ENCODE data around the gene PTH2R. TPM values are rescaled to one million over a fixed set of nuclear protein-coding genes. Genes with fewer than 3 reads are reported as not detected.

Gene PTH2R
- total RNA-seq, 4 donors from 2014 or later, result not detected

GRCh38 chr2:208542465-208543041, 136.0 kb downstream of the PTH2R start:
- H3K4me3 ChIP-seq, result no peak overlapping the region
- H3K27me3 ChIP-seq, result no peaks in the 10 kb centered on the region
- no peaks in the 10 kb centered on the region for H3K9me3 ChIP-seq
- TF ChIP-seq CTCF (IDR thresholded peaks at IDR 0.05) (no peak), EP300 (IDR thresholded peaks at IDR 0.05; ENCODE audit: low read depth) (no peak), POLR2A (IDR thresholded peaks at IDR 0.05) (no peak), POLR2AphosphoS5 (IDR thresholded peaks at IDR 0.05) (no peak)
- no peak for DNase-seq
- no peak overlapping the region for H3K27ac ChIP-seq
- H3K36me3 ChIP-seq, result no peaks in the 10 kb centered on the region
- H3K4me1 ChIP-seq, result peaks cover 0 to 22% (median 9%) of the 10 kb centered on the region in 4 donors
- WGBS, 2 donors (ENCODE audit: low coverage in 1 of 2), result 74% methylated on average over 1 of the region's 1 CpG; no CpG with 5 or more reads in 1 of the 2 donors
- intact Hi-C loops (cut with DNase I; ENCODE audit: low total_unique reads) (no loop called here), in situ Hi-C loops (cut with MboI; ENCODE audit: low pct_ligation_motif_present in 1 of 4, low pct_unique_long_range_greater_than_20kb in 1 of 4, low sequenced_read_pairs in 3 of 4) (no loop called here)

Other genes with a start within 250 kb of the PTH2R start
- gene CRYGA, start 243.2 kb upstream of the PTH2R start, total RNA-seq, result not detected
- not detected for gene C2orf80, start 216.8 kb upstream of the PTH2R start, total RNA-seq
- 100 to 1,000 TPM in 3 of 4 donors, 10 to 100 TPM in 1; 47.9 to 164 (median 136) TPM for gene IDH1, start 151.7 kb upstream of the PTH2R start, total RNA-seq
- 10 to 100 TPM; 11.9 to 35.6 (median 18.0) TPM for gene PIKFYVE, start 140.5 kb upstream of the PTH2R start, total RNA-seq